MV-4-11 (cell line): Measurements from ENCODE around the gene PREX1.
A peak's percentile ranks its signal among the peaks of the same experiment; 100 is the strongest.
"Not testable (repeated sequence)": the region's sequence is repeated elsewhere in the genome, so short reads cannot be mapped to it uniquely, and the experiment has no call there.

ENCODE experiments used
- DNase-seq: peaks from one replicate; lab custom pipeline; 2025; lab: John Stamatoyannopoulos, UW

PREX1 gene

DNA sequence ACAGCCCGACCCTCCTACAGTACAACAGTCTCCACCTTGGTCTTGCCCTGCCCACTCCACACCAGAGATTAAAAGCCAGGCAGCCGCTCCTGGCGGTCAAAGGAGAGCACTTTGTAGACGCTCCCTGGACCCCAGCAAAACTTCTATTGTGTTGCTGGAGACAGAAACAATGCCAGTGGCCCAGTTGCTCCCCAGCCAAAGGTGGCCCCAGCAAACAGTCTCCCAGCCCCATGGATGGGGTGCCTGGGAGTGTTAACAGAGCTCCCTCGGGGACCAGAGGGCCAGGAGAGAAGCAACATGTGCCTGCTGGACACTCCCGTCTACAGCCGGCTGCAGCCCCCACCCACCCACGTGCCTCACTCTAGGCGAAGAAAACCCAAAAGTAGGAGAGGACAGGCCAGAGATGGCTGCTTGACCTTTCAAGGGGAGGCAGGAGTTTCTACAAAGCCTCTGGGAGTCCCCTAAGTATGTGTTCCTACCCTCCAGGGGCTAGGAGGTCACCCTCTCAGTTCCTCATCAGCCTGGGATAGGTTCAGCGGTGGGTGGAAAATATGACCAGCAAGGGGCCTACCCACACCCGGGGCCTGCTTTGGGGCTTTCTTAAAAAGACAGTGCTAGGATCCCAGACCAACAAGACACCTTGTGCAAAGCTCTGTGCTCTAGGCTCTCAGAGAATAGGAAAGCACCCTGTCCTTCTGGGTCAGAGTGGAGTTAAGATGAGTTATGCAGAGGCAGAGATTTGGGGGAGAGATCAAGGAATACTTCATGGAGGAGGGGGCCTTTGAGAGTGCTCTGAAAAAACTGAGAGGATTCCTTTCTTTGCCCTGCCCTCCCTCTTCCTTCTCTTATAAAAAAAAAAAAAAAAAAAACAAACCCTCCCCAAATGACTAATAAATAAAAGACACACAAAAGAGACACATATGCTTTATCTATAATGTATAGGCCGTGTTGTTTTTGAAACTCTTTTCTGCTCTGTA, 19.0 kb upstream of the PREX1 start:
- DNase-seq: peak; percentile 92

- DNase-seq: no peak
Observed at GRCh38 chr20:48845721-48846306, 18.0 kb upstream of the PREX1 start.

GRCh38 chr20:48844996-48845395, 17.2 kb upstream of the PREX1 start:
- DNase-seq: peak; percentile 80

DNA sequence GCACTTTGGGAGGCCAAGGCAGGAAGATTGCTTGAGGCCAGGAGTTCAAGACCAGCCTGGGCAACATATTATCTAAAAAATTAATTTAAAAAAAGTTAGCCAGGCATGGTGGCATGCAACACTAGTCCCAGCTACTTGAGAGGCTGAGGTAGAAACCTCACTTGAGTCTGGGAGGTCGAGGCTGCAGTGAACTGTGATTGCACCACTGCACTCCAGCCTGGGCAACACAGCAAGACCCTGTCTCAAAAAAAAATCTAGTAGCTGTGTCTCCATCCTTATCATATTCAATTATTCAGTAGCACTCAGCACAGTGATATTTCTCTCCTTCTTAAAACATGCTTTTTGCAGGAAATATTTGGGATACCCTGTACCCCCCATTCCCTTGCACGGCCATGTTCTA, 16.1 kb upstream of the PREX1 start:
- DNase-seq: not testable (repeated sequence)

DNA sequence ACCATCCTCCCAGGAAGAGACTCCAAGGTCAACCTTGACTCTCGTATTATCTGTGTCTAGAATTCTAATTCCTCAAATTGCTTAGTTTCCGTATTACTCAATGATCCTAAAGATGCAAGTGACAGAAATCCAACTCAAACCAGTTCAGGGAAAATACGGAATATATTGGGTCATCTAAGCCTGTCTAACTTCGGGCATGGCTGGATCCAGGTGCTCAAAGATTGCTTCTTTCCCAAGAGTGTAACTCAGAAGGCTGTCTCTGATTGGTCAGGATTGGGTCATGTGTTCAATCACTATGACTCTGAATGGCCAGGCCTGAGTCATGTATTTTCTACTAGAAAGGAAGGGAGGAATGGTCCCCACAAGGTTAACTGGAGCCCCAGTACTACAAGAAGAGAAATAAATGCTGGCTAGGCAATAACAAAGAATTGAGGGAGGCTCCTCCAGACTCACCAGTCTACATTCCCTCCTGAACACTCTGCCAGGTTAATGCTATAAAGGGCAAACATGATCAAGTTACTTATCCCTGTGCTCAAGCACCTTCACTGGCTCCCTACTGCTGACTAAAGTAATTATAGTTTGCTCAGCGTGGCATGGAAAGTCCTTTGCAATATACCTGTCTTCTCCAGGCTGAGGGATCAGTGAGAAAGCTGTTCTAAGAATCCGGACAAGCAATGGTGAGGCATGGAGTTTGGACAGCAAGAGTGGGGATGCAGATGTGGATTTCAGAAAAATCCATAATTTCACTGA, 15.4 kb upstream of the PREX1 start:
- DNase-seq: peak; percentile 43

DNA sequence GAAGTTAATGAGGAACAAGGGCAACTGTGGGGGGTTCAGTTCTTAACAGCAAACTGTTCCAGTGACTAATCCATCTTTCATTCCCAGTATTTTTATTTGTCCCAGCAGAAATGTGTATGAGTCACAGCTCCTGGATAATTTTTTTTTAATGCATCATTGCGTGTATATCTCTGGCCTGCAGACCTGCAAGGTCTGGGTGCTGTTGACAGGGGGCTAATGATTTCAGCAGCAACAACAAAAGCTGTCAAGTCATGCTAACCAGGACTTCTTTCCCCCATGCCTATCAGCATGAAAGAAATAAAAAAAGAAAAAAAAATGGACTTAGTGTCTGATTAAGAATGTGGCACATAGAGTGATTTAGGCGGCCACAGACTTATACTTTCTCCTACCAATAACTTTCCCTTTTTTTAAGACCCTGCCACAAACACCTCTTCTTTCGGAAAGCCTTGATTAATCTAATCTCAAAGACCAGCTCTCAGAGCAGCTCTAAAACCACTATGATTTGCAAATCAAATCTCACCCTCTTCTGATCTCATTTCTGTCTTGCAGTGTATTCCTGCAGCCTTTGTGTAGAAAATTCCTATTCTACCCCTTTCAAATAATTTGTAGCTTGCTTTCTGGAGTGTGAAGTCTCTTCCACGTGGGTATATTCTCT, 14.2 kb upstream of the PREX1 start:
- DNase-seq: no peak

DNA sequence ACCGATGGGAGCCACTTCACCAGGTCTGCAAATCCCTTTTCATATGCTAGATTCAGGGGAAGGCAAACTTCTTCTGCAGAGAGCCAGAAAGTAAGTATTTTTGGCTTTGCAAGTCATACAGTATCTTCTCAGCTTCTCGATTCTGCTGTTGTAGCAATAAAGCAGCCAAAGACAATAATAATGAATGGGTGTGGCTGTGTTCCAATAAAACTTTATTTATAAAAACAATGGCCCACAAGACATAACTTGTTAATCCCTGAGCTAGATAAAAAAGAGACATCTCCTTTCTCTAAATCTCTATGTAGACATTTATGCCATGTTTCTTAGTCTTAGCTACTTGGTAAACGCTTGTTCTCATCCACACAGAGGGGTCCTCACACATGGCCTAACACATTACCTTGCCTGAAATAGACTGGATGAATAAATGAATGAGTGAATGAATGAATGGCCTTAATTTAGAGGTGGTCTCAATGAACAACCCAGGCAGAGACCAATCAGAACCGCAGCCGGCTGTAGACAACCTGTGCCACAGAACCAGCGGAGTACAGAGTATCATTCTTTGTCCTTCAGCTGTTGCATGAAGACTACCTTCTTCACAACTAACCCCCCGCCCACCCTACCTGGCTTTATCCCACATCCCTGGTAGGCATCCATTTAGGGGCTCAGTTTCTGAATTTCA, 13.5 kb upstream of the PREX1 start:
- DNase-seq: no peak

DNA sequence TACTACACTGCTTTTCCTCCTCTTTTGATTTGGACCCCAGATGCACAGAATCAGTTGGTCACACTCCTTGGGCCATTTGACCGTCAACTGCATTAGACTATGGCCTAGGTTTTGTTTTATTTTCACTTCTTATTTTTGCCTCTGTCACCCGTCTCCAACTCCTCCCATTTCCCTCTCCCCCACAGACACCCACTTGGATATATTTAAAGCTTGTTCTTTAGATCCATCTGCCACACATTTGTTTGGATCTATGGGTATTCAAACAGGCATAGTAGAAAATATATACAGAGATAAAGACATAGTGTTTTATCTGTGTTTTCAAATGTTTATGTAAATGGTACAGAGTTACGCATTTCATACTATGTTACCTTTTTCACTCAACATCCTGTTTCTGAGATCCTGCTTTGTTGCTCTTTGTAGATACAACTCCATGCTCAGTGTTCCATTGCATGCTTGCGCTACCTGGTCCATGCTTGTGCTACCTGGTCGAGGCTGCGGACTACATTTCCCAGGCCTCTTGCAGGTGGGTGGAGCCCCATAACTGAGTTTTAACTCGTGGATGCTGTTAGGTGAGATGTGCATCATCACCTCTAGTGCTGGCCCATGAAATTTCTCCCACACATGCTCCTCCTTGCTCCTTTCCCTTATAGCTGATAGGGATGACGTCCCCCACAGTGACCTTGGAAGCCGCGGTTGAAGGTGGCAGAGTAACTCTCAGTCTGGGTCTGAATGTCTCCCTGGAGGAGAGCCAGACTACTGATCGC, 11.5 kb upstream of the PREX1 start:
- DNase-seq: peak; percentile 68

GRCh38 chr20:48837014-48837413, 9.2 kb upstream of the PREX1 start:
- peak; percentile 17 for DNase-seq

GRCh38 chr20:48835390-48835789, 7.6 kb upstream of the PREX1 start:
- DNase-seq: no peak

- DNase-seq: no peak
Observed at GRCh38 chr20:48834278-48834677, 6.5 kb upstream of the PREX1 start.

GRCh38 chr20:48832405-48832730, 4.6 kb upstream of the PREX1 start:
- peak; percentile 76 for DNase-seq

DNA sequence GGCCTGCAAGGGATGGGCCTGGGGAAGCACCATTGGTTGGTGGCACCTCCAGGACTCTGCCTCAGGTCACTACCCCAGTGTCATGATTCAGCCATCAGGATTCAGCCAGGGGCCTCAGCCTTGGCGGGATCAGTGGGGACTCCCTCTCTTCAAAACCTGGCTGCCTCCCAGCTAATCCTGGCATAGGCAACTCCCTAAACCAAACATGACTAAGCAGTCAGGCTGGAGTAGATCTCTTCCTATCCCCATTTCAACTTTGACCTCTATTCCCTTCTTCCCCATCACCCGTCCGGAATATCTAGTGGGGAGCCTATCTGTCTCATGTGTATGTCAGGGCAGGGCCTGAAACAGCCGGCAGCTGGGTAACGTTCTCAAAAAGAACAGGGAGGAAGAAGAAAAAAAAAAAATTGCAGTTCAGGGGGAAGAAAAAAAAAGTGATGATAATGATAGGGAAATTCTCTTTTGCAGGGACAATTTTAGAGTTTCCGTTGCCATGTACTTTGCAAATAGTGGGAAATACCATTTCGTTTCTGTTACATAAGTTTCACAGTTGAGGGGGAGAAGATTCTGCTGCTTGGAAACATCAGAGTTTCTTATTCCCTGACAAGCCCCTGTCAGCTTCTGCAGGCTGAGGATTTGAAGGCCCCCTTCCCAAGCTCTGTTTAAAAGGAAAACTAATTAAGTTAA, 4.1 kb upstream of the PREX1 start:
- peak; percentile 59 for DNase-seq

GRCh38 chr20:48830826-48831318, 3.1 kb upstream of the PREX1 start:
- DNase-seq: no peak

DNA sequence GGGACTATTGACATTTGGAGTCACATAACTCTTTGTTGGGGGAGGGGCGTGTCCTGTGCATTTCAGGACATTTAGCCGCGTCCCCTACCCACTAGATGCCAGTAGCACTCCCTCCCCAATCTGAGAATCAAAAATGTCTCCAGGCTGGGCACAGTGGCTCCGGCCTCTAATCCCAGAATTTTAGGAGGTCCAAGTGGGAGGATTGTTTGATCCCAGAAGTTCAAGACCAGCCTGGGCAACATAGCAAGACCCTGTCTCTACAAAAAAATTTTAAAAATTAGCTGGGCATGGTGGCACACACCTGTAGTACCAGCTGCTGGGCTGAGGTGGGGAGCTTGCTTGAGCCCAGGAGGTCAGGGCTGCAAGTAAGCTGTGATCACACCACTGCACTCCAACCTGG, 2.1 kb upstream of the PREX1 start:
- no peak for DNase-seq

GRCh38 chr20:48828734-48829460, 1.1 kb upstream of the PREX1 start:
- no peak for DNase-seq

DNA sequence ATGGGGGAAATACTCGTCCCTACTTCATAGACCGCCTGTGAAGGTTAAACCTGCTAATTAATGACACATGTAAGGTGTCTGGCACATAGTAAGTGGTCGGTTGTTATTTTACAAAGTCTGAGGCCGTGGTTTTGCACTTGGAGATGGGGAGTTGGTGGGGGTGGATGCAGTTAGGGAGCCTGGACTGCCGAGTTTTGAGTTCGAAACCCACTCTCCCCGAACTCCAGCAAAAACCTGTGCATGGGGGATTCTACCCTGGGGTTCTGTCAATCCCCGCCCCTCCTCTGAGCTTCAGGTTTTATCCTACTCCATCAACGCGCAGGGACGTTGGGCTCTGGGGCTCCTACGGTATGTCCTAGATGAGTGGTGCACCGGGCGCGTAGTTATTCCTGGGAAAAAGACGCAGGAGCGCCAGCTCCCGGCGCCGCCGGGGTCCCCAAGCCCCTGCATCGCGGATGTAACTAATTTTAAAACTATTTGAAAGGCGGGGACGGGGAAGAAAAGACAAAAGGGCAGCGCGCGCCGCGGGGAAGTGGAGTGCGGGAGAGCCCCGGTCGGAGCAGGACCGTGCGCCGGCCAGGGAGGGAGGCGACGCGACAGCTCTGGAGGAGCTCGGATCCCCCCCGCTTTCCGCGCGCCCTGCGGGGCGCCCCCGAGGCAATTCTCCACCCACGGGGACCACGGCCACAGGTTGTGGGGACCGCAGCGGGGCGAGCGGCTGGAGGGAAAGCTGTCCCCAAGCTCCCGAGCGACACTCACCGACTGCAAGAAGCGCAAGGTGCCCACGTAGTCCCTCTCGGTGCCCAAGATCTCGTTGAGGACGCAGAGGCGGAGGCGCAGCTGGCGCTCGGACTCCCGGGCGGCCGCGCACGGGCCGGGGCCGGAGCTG, 672 bp downstream of the PREX1 start:
- DNase-seq: no peak

GRCh38 chr20:48826480-48826879, 1.3 kb downstream of the PREX1 start:
- DNase-seq: not testable (repeated sequence)
